ENCODE data around the gene ZNF598. TPM values are rescaled to one million over a fixed set of nuclear protein-coding genes. Genes with fewer than 3 reads are reported as not detected.
A peak's percentile ranks its signal among the peaks of the same experiment; 100 is the strongest.

Gene ZNF598
- total and polyA plus RNA-seq, 4 experiments from 2014 or later, result 3.1 to 49.8 (median 29.3) TPM

GRCh38 chr16:1982991-1983543, 26.6 kb downstream of the ZNF598 start:
- Histone ChIP-seq H3K27ac (ENCODE audit: low read depth, low read length) (peak overlapping the region; percentile 57), H3K27me3 (ENCODE audit: insufficient read depth, low read length) (peaks cover 20% of the 10 kb centered on the region), H3K9me3 (ENCODE audit: control insufficient read depth in 1 of 2, low read length in 2 of 2) (no peaks in the 10 kb centered on the region), H3K36me3 (ENCODE audit: insufficient read depth, low read length) (peaks cover 4% of the 10 kb centered on the region), H3K4me1 (ENCODE audit: insufficient read depth, low read length) (peaks cover 22% of the 10 kb centered on the region), H3K4me3 (ENCODE audit: low read length in 2 of 2) (peak overlapping the region; percentile 52 to 64)
- Mint-ChIP-seq H3K9me3 (no peaks in the 10 kb centered on the region), H3K4me1 (peaks cover 2 to 19% (median 12%) of the 10 kb centered on the region in 4 donors), H3K27ac (peak overlapping the region in 6 of 7 donors; percentile 12 to 91 (median 71)), H3K27me3 (peaks cover 7 to 10% of the 10 kb centered on the region in 2 donors), H3K4me3 (peak overlapping the region; percentile 76 to 89 (median 84)), H3K36me3 (peaks cover 6 to 10% of the 10 kb centered on the region in 2 donors)
- POLR2A ChIA-PET (ENCODE audit: partially characterized antibody), result interaction anchor here (6.9 to 7.5 kb wide), 2 partner anchors 11 to 20 kb away, joined by 61 to 99 read pairs; partner anchors contain the start of genes NDUFB10, RNF151, RPS2 and TBL3
- DNase-seq, result no peak
- CTCF ChIA-PET (ENCODE audit: partially characterized antibody), result interaction anchor here (1.0 to 1.4 kb wide), 3 partner anchors 19 to 158 kb away, joined by 3 to 4 read pairs (median 4); partner anchors contain the start of gene RPS2
- intact Hi-C loops (cut with micrococcal nuclease), result no loop called here

- intact Hi-C loops (cut with micrococcal nuclease), result no loop called here
- Histone ChIP-seq H3K27me3 (ENCODE audit: insufficient read depth, low read length) (peaks cover 20% of the 10 kb centered on the region), H3K4me1 (ENCODE audit: insufficient read depth, low read length) (peaks cover 22% of the 10 kb centered on the region), H3K9me3 (ENCODE audit: control insufficient read depth in 1 of 2, low read length in 2 of 2) (no peaks in the 10 kb centered on the region), H3K36me3 (ENCODE audit: insufficient read depth, low read length) (peaks cover 9% of the 10 kb centered on the region), H3K4me3 (ENCODE audit: low read length in 2 of 2) (no peak overlapping the region), H3K27ac (ENCODE audit: low read depth, low read length) (no peak overlapping the region)
- peaks cover 10 to 14% of the 10 kb centered on the region in 2 donors for H3K36me3 Mint-ChIP-seq
- no peak for DNase-seq
- H3K27ac Mint-ChIP-seq, result peak overlapping the region in 2 of 7 donors; percentile 23 to 50
- CTCF ChIA-PET (ENCODE audit: partially characterized antibody), result interaction anchor here (0.5 to 1.5 kb wide), 5 partner anchors 10 to 170 kb away, joined by 3 to 5 read pairs (median 4); partner anchors contain the start of genes RPS2 and TBL3
- peak overlapping the region in 4 of 8 donors; percentile 11 to 66 (median 56) for H3K4me3 Mint-ChIP-seq
- H3K27me3 Mint-ChIP-seq, result peaks cover 7 to 10% of the 10 kb centered on the region in 2 donors
- H3K9me3 Mint-ChIP-seq, result no peaks in the 10 kb centered on the region
- H3K4me1 Mint-ChIP-seq, result peaks cover 2 to 19% (median 12%) of the 10 kb centered on the region in 4 donors
- POLR2A ChIA-PET (ENCODE audit: partially characterized antibody), result interaction anchor here (0.7 to 7.5 kb wide), 4 partner anchors 9 to 19 kb away, joined by 3 to 99 read pairs (median 34); partner anchors contain the start of genes NDUFB10, RNF151, RPS2 and TBL3
Observed at GRCh38 chr16:1982013-1982433, 27.6 kb downstream of the ZNF598 start.

- H3K27me3 Mint-ChIP-seq, result peaks cover 7 to 10% of the 10 kb centered on the region in 2 donors
- H3K36me3 ChIP-seq (ENCODE audit: insufficient read depth, low read length), result peaks cover 15% of the 10 kb centered on the region
- CTCF ChIA-PET (ENCODE audit: partially characterized antibody), result interaction anchor here (0.5 to 1.5 kb wide), 3 partner anchors 10 to 171 kb away, joined by 3 to 5 read pairs (median 4); partner anchors contain the start of gene TBL3
- H3K4me1 ChIP-seq (ENCODE audit: insufficient read depth, low read length), result peaks cover 22% of the 10 kb centered on the region
- H3K9me3 ChIP-seq (ENCODE audit: control insufficient read depth in 1 of 2, low read length in 2 of 2), result no peaks in the 10 kb centered on the region
- peak within 1 kb of the TSS in 2 of 7 donors; percentile 23 to 50 for H3K27ac Mint-ChIP-seq
- H3K27ac ChIP-seq (ENCODE audit: low read depth, low read length), result no peak within 1 kb of the TSS
- H3K36me3 Mint-ChIP-seq, result peaks cover 9 to 14% of the 10 kb centered on the region in 2 donors
- POLR2A ChIA-PET (ENCODE audit: partially characterized antibody), result interaction anchor here (0.7 to 7.5 kb wide), 4 partner anchors 10 to 18 kb away, joined by 3 to 99 read pairs (median 34); partner anchors contain the start of genes NDUFB10, RNF151, RPS2 and TBL3
- intact Hi-C loops (cut with micrococcal nuclease), result no loop called here
- DNase-seq, result no peak
- peaks cover 2 to 19% (median 12%) of the 10 kb centered on the region in 4 donors for H3K4me1 Mint-ChIP-seq
- H3K4me3 Mint-ChIP-seq, result peak within 1 kb of the TSS in 7 of 8 donors; percentile 11 to 89 (median 58)
- no peak within 1 kb of the TSS for H3K4me3 ChIP-seq (ENCODE audit: low read length in 2 of 2)
- H3K9me3 Mint-ChIP-seq, result no peaks in the 10 kb centered on the region
- H3K27me3 ChIP-seq (ENCODE audit: insufficient read depth, low read length), result peaks cover 20% of the 10 kb centered on the region
Observed at GRCh38 chr16:1981398-1981836, 28.2 kb downstream of the ZNF598 start, which contains the start of gene NOXO1. TSS of gene NOXO1 (minus strand) at chr16:1981469. CDS start at chr16:1981179, 290 bp downstream.

- H3K27me3 Mint-ChIP-seq, result peaks cover 10% of the 10 kb centered on the region in 2 donors
- H3K9me3 Mint-ChIP-seq, result peaks cover 0 to 2% (median 0%) of the 10 kb centered on the region in 8 donors
- Histone ChIP-seq H3K4me3 (ENCODE audit: low read length in 2 of 2) (no peak overlapping the region), H3K36me3 (ENCODE audit: insufficient read depth, low read length) (peaks cover 19% of the 10 kb centered on the region), H3K9me3 (ENCODE audit: control insufficient read depth in 1 of 2, low read length in 2 of 2) (no peaks in the 10 kb centered on the region), H3K27ac (ENCODE audit: low read depth, low read length) (no peak overlapping the region), H3K4me1 (ENCODE audit: insufficient read depth, low read length) (peaks cover 22% of the 10 kb centered on the region), H3K27me3 (ENCODE audit: insufficient read depth, low read length) (peaks cover 20% of the 10 kb centered on the region)
- DNase-seq, result no peak
- ChIA-PET CTCF (ENCODE audit: partially characterized antibody) (no interaction called here), POLR2A (ENCODE audit: partially characterized antibody) (interaction anchor here (0.6 to 7.5 kb wide), 4 partner anchors 9 to 24 kb away, joined by 3 to 99 read pairs (median 34); partner anchors contain the start of genes NDUFB10, RNF151, RPS2 and TBL3)
- no peak overlapping the region for H3K27ac Mint-ChIP-seq
- H3K36me3 Mint-ChIP-seq, result peaks cover 14 to 20% of the 10 kb centered on the region in 2 donors
- H3K4me1 Mint-ChIP-seq, result peaks cover 2 to 19% (median 12%) of the 10 kb centered on the region in 4 donors
- H3K4me3 Mint-ChIP-seq, result no peak overlapping the region
- intact Hi-C loops (cut with micrococcal nuclease), result no loop called here
Observed at GRCh38 chr16:1980770-1981087, 28.9 kb downstream of the ZNF598 start.

GRCh38 chr16:1980030-1980769, 29.4 kb downstream of the ZNF598 start:
- no peak for DNase-seq
- POLR2A ChIA-PET (ENCODE audit: partially characterized antibody), result interaction anchor here (0.6 to 7.5 kb wide), 4 partner anchors 9 to 25 kb away, joined by 3 to 99 read pairs (median 34); partner anchors contain the start of genes NDUFB10, RNF151, RPS2 and TBL3
- peaks cover 23% of the 10 kb centered on the region for H3K36me3 ChIP-seq (ENCODE audit: insufficient read depth, low read length)

GRCh38 chr16:1979271-1980029, 30.2 kb downstream of the ZNF598 start:
- intact Hi-C loops (cut with micrococcal nuclease), result no loop called here
- CTCF ChIA-PET (ENCODE audit: partially characterized antibody), result no interaction called here
- peak in 2 of 5 donors; percentile 32 to 46 for DNase-seq
- H3K4me3 Mint-ChIP-seq, result peak overlapping the region in 2 of 8 donors; percentile 17 to 25
- H3K9me3 Mint-ChIP-seq, result peaks cover 0 to 2% (median 0%) of the 10 kb centered on the region in 8 donors
- peaks cover 11% of the 10 kb centered on the region for H3K4me1 ChIP-seq (ENCODE audit: insufficient read depth, low read length)
- no peaks in the 10 kb centered on the region for H3K9me3 ChIP-seq (ENCODE audit: control insufficient read depth in 1 of 2, low read length in 2 of 2)
- no peak overlapping the region for H3K27ac ChIP-seq (ENCODE audit: low read depth, low read length)
- H3K36me3 Mint-ChIP-seq, result peaks cover 17 to 27% of the 10 kb centered on the region in 2 donors
- peaks cover 29% of the 10 kb centered on the region for H3K36me3 ChIP-seq (ENCODE audit: insufficient read depth, low read length)
- peaks cover 20% of the 10 kb centered on the region for H3K27me3 ChIP-seq (ENCODE audit: insufficient read depth, low read length)
- peaks cover 10% of the 10 kb centered on the region in 2 donors for H3K27me3 Mint-ChIP-seq
- H3K4me3 ChIP-seq (ENCODE audit: low read length in 2 of 2), result no peak overlapping the region
- H3K4me1 Mint-ChIP-seq, result peaks cover 2 to 17% (median 6%) of the 10 kb centered on the region in 4 donors
- H3K27ac Mint-ChIP-seq, result no peak overlapping the region
- POLR2A ChIA-PET (ENCODE audit: partially characterized antibody), result interaction anchor here (1.9 to 7.5 kb wide), 6 partner anchors 8 to 176 kb away, joined by 6 to 99 read pairs (median 24); partner anchors contain the start of genes NDUFB10, RNF151, RPS2 and TBL3

More at GRCh38 chr16:1980030-1980769, 29.4 kb downstream of the ZNF598 start:
- H3K4me3 Mint-ChIP-seq, result peak overlapping the region in 1 of 8 donors; percentile 9
- peaks cover 20% of the 10 kb centered on the region for H3K27me3 ChIP-seq (ENCODE audit: insufficient read depth, low read length)
- H3K27ac ChIP-seq (ENCODE audit: low read depth, low read length), result no peak overlapping the region
- H3K4me1 Mint-ChIP-seq, result peaks cover 2 to 17% (median 11%) of the 10 kb centered on the region in 4 donors
- CTCF ChIA-PET (ENCODE audit: partially characterized antibody), result no interaction called here
- H3K36me3 Mint-ChIP-seq, result peaks cover 15 to 22% of the 10 kb centered on the region in 2 donors
- H3K27ac Mint-ChIP-seq, result no peak overlapping the region
- H3K27me3 Mint-ChIP-seq, result peaks cover 10% of the 10 kb centered on the region in 2 donors
- H3K9me3 ChIP-seq (ENCODE audit: control insufficient read depth in 1 of 2, low read length in 2 of 2), result no peaks in the 10 kb centered on the region
- peaks cover 19% of the 10 kb centered on the region for H3K4me1 ChIP-seq (ENCODE audit: insufficient read depth, low read length)
- H3K4me3 ChIP-seq (ENCODE audit: low read length in 2 of 2), result no peak overlapping the region
- H3K9me3 Mint-ChIP-seq, result peaks cover 0 to 2% (median 0%) of the 10 kb centered on the region in 8 donors
- intact Hi-C loops (cut with micrococcal nuclease), result no loop called here

Measured in CD4-positive, alpha-beta memory T cell (primary cell).